OCI-LY3 (cell line): Measurements from ENCODE around the gene ADAMTS7.

Source experiments
- H2AFZ ChIP-seq: fragments of 200-600, 300-600 bp; shearing (Covaris generic); 2 replicates; pipeline ENCODE4 v1.6.0; 2014; ENCODE audit warnings: antibody characterized with exemption, low read depth, low read length
- H3K27ac ChIP-seq: fragments of 200-600, 300-600 bp; sonication (generic); 2 replicates; pipeline ENCODE4 v1.5.1; 2014; ENCODE audit warnings: mild to moderate bottlenecking, low read length, moderate library complexity, mixed read lengths
- H3K27me3 ChIP-seq: fragments of 200-600, 300-600 bp; sonication (generic); 2 replicates; pipeline ENCODE4 v1.6.1; 2014; ENCODE audit warnings: low read depth, low read length, mixed read lengths
- H3K36me3 ChIP-seq: fragments of 200-600, 300-600 bp; sonication (generic); replicated peaks from 2 replicates; pipeline ENCODE3; 2014; ENCODE audit warnings: low read depth, low read length, mixed read lengths
- H3K4me1 ChIP-seq: fragments of 300-600, 200-600 bp; sonication (generic); 2 replicates; pipeline ENCODE4 v1.6.1; 2014; ENCODE audit warnings: low read length, mixed read lengths
- H3K4me2 ChIP-seq: fragments of 200-600, 300-600 bp; sonication (generic); 2 replicates; pipeline ENCODE4 v1.6.1; 2014; ENCODE audit warnings: low read length, mixed read lengths
- H3K4me3 ChIP-seq: fragments of 300-600, 200-600 bp; sonication (generic); 2 replicates; pipeline ENCODE4 v1.5.1; 2014; ENCODE audit warnings: antibody characterized with exemption, mild to moderate bottlenecking, low read length, moderate library complexity
- H3K79me2 ChIP-seq: fragments of 300-600, 200-600 bp; shearing (Covaris generic); 2 replicates; pipeline ENCODE4 v1.6.1; 2014; ENCODE audit warnings: mild to moderate bottlenecking, low read length, mixed read lengths
- H3K9ac ChIP-seq: fragments of 300-600, 200-600 bp; shearing (Covaris generic); 2 replicates; pipeline ENCODE4 v1.6.0; 2014; ENCODE audit warnings: mild to moderate bottlenecking, low read length, moderate library complexity
- H3K9me3 ChIP-seq: fragments of 200-600, 300-600 bp; shearing (Covaris generic); 2 replicates; pipeline ENCODE4 v1.6.1; 2014; ENCODE audit warnings: low read length, mixed read lengths; ENCODE audit not compliant: insufficient read depth
- H4K20me1 ChIP-seq: fragments of 200-600, 300-600 bp; sonication (generic); 2 replicates; pipeline ENCODE4 v1.6.1; 2016; ENCODE audit warnings: low read length, mixed read lengths; ENCODE audit not compliant: insufficient read depth
- CTCF ChIP-seq: fragments of 200-600, 300-600 bp; sonication (generic); IDR thresholded peaks from 2 replicates; pipeline ENCODE4 v1.5.1; 2014; ENCODE audit warnings: antibody characterized with exemption, low read length, low read depth
- EZH2phosphoT487 ChIP-seq: fragments of 200-600 bp; shearing (Covaris generic); IDR thresholded peaks from 2 replicates; pipeline ENCODE4 v1.6.1; 2018; ENCODE audit warnings: antibody characterized with exemption, mixed run types, low read depth

Gene ADAMTS7

DNA sequence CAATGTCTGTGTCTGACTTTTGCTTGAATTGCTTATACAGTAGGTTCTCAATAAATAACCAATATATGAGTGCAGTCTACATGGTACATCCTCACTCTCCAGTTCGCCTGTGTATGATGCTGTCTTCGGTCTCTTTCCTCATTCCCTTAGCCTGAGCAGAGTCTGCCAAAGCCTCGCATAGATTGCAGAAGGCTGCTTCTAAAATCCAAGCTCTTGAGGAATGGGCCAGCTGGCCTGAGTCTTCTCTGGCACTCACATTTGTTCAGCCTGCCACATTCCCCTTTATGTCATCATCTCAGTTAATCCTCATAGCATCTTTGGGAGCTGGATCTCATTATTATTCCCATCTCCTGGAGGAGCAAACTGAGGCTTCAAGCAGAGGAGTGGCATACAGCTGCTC, 27.2 kb upstream of the ADAMTS7 start:
- Histone ChIP-seq H4K20me1 (no peaks in the 10 kb centered on the region), H3K4me2 (no peak overlapping the region), H3K27me3 (no peaks in the 10 kb centered on the region), H3K36me3 (no peaks in the 10 kb centered on the region), H3K27ac (no peak overlapping the region), H3K9me3 (no peaks in the 10 kb centered on the region), H3K4me1 (peaks cover 43% of the 10 kb centered on the region), H3K4me3 (no peak overlapping the region), H3K9ac (no peak overlapping the region), H2AFZ (no peak overlapping the region), H3K79me2 (no peaks in the 10 kb centered on the region)
- no peak for TF ChIP-seq CTCF
- no peak for TF ChIP-seq EZH2phosphoT487

DNA sequence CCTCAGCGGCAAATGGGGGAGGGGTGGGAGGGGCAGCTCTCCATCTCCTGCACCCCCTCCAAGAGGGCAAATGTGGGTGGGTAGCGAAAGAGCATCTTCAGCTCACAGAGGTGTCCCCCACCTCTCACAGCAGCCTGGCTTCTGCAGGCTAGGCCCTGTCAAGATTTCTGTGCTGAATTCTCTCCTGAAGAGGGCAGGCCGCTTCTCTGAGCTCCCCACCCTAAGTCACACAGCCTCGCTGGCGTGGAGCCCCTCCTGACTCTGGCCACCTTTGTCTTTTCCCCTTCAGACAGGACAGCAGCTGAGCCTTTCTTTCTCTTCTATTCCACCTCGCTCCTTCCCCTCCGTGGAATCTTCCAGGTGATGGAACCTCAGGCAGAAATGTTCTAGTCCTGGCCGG, 26.3 kb upstream of the ADAMTS7 start:
- H3K4me1 ChIP-seq = peaks cover 33% of the 10 kb centered on the region
- no peaks in the 10 kb centered on the region for H3K79me2 ChIP-seq
- H3K27ac ChIP-seq = no peak overlapping the region
- no peak overlapping the region for H3K9ac ChIP-seq
- no peak overlapping the region for H3K4me2 ChIP-seq
- H4K20me1 ChIP-seq = no peaks in the 10 kb centered on the region
- TF ChIP-seq CTCF = no peak
- peaks cover 7% of the 10 kb centered on the region; the same call in 1 of the 2 replicates for H3K27me3 ChIP-seq
- H2AFZ ChIP-seq = no peak overlapping the region
- no peaks in the 10 kb centered on the region for H3K9me3 ChIP-seq
- H3K36me3 ChIP-seq = no peaks in the 10 kb centered on the region
- H3K4me3 ChIP-seq = no peak overlapping the region

DNA sequence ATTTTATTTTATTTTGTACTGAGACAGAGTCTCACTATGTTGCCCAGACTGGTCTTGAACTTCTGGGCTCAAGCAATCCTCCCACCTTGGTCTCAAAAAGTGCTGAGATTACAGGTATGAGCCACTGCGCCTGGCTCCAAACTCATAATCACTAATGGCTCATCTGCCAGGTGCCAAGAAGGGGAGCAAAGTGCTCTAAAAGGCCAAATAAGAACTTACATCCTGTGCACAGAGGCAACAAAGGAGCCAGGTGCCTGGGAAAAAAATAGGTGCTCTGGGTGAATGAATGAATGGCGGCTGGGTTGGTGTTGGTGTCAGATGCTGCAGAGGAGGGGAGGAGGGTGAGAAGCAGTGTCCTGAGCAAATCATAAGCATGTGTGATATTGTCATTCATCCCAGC, 25.9 kb upstream of the ADAMTS7 start:
- Histone ChIP-seq H3K4me2 (no peak overlapping the region), H3K27ac (no peak overlapping the region), H3K9ac (no peak overlapping the region), H2AFZ (no peak overlapping the region), H3K4me1 (peaks cover 29% of the 10 kb centered on the region), H4K20me1 (no peaks in the 10 kb centered on the region), H3K79me2 (no peaks in the 10 kb centered on the region), H3K36me3 (no peaks in the 10 kb centered on the region), H3K27me3 (peaks cover 11% of the 10 kb centered on the region; the same call in 1 of the 2 replicates), H3K4me3 (no peak overlapping the region), H3K9me3 (no peaks in the 10 kb centered on the region)
- TF ChIP-seq CTCF = no peak
- no peak for TF ChIP-seq EZH2phosphoT487

- H3K4me2 ChIP-seq = no peak overlapping the region
- H3K27ac ChIP-seq = no peak overlapping the region
- no peaks in the 10 kb centered on the region for H3K79me2 ChIP-seq
- H3K36me3 ChIP-seq = no peaks in the 10 kb centered on the region
- H4K20me1 ChIP-seq = no peaks in the 10 kb centered on the region
- peaks cover 11% of the 10 kb centered on the region; the same call in 1 of the 2 replicates for H3K27me3 ChIP-seq
- no peaks in the 10 kb centered on the region for H3K9me3 ChIP-seq
- H3K4me3 ChIP-seq = no peak overlapping the region
- no peak overlapping the region for H2AFZ ChIP-seq
- peaks cover 21% of the 10 kb centered on the region for H3K4me1 ChIP-seq
- H3K9ac ChIP-seq = no peak overlapping the region
- TF ChIP-seq CTCF (no peak), EZH2phosphoT487 (no peak)
Measured at GRCh38 chr15:78836333-78836732, 25.1 kb upstream of the ADAMTS7 start.
